PC-3 (cell line): Measurements from ENCODE around the gene STK36.

Experiments
- CTCF ChIP-seq: fragments of 300-600 bp; sonication (generic); conservative IDR thresholded peaks from 2 replicates; pipeline ENCODE4 v1.5.1; 2017; ENCODE audit warnings: antibody characterized with exemption, low read depth, mild to moderate bottlenecking, low read length
- EZH2 ChIP-seq: fragments of 300-600 bp; sonication (generic); IDR thresholded peaks from one replicate; pipeline ENCODE4 v1.6.1; 2017; ENCODE audit warnings: antibody characterized with exemption, mild to moderate bottlenecking, low read length; ENCODE audit not compliant: unreplicated experiment

- no peak for TF ChIP-seq CTCF
- TF ChIP-seq EZH2: no peak
Observed at GRCh38 chr2:218626369-218626768, 45.5 kb upstream of the STK36 start.
